Loucy (cell line): Measurements from ENCODE around the gene LEP.

Source experiments
- H2AFZ ChIP-seq: fragments of 200-600 bp; sonication (generic); 2 replicates; pipeline ENCODE4 v1.6.0; 2016; ENCODE audit warnings: antibody characterized with exemption, mild to moderate bottlenecking, low read length, moderate library complexity
- H3F3A ChIP-seq: fragments of 200-600 bp; 2 replicates; pipeline ENCODE4 v1.6.0; 2016; ENCODE audit warnings: antibody characterized with exemption, low read depth, mild to moderate bottlenecking
- H3K27me3 ChIP-seq: fragments of 200-600 bp; sonication (generic); 2 replicates; pipeline ENCODE4 v1.6.1; 2014; ENCODE audit warnings: low read length, mild to moderate bottlenecking; ENCODE audit not compliant: insufficient read depth, poor library complexity, severe bottlenecking
- H3K36me3 ChIP-seq: fragments of 200-600 bp; sonication (generic); 2 replicates; pipeline ENCODE4 v1.6.1; 2016; ENCODE audit warnings: low read length; ENCODE audit not compliant: insufficient read depth
- H3K4me1 ChIP-seq: fragments of 200-600 bp; sonication (generic); 2 replicates; pipeline ENCODE4 v1.5.1; 2014; ENCODE audit warnings: low read length, mild to moderate bottlenecking; ENCODE audit not compliant: insufficient read depth, poor library complexity, severe bottlenecking
- H3K4me2 ChIP-seq: fragments of 200-600 bp; sonication (generic); 2 replicates; pipeline ENCODE4 v1.6.0; 2014; ENCODE audit warnings: antibody characterized with exemption, low read length, low read depth, mild to moderate bottlenecking; ENCODE audit not compliant: poor library complexity, severe bottlenecking
- H3K4me3 ChIP-seq: fragments of 200-600 bp; sonication (generic); 2 replicates; pipeline ENCODE4 v1.5.1; 2014; ENCODE audit warnings: low read length, mild to moderate bottlenecking, mixed read lengths; ENCODE audit not compliant: poor library complexity, severe bottlenecking
- H3K79me2 ChIP-seq: fragments of 200-600 bp; sonication (generic); 2 replicates; pipeline ENCODE4 v1.6.1; 2014; ENCODE audit warnings: low read length; ENCODE audit not compliant: insufficient read depth
- H3K9ac ChIP-seq: fragments of 200-600 bp; sonication (generic); 2 replicates; pipeline ENCODE4 v1.6.0; 2014; ENCODE audit warnings: mild to moderate bottlenecking, low read depth, low read length, moderate library complexity; ENCODE audit not compliant: poor library complexity, severe bottlenecking
- H3K9me2 ChIP-seq: fragments of 200-600 bp; sonication (generic); replicated peaks from 2 replicates; pipeline ENCODE4 v1.6.1; 2016; ENCODE audit warnings: low read depth, low read length, mixed read lengths
- H3K9me3 ChIP-seq: fragments of 200-600 bp; sonication (generic); 2 replicates; pipeline ENCODE4 v1.6.1; 2014; ENCODE audit warnings: mild to moderate bottlenecking, antibody characterized with exemption, low read length, low read depth; ENCODE audit not compliant: insufficient read depth
- H4K20me1 ChIP-seq: fragments of 200-600 bp; sonication (generic); 2 replicates; pipeline ENCODE4 v1.6.0; 2014; ENCODE audit warnings: antibody characterized with exemption, low read length, mild to moderate bottlenecking; ENCODE audit not compliant: insufficient read depth, poor library complexity, severe bottlenecking
- EZH2phosphoT487 ChIP-seq: fragments of 200-600 bp; IDR thresholded peaks from 2 replicates; pipeline ENCODE4 v1.6.1; 2018; ENCODE audit warnings: antibody characterized with exemption, mild to moderate bottlenecking, moderate library complexity, borderline replicate concordance
- TF ChIP-seq, protein P1 (sequence below): fragments of 200-600 bp; sonication (generic); conservative IDR thresholded peaks from 2 replicates; pipeline ENCODE4 v1.5.1; 2014; ENCODE audit warnings: mild to moderate bottlenecking, antibody characterized with exemption, low read length

Gene LEP

DNA sequence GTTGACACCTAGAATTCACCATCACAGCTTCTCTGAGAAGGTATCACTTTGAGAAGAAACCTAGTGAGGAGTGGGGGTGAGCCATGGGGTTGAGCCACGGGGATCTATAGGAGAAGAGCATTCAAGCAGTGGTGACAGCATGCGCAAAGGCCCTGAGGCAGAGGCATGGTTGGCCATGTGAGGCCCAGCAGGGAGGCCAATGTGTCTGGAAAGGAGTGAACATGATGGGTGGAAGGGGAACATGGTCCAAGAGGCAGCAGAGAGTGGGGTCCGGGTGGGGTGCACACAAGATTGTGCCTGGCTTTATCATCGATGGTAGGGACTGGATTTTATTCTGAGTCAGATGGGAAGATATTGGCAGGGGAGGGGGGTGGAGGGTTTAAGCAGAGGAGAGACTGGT is 36.0 kb upstream of the LEP start:
- Histone ChIP-seq H3K9ac (no peak overlapping the region), H4K20me1 (no peaks in the 10 kb centered on the region), H3K9me3 (no peaks in the 10 kb centered on the region), H3K79me2 (no peaks in the 10 kb centered on the region), H3K36me3 (no peaks in the 10 kb centered on the region), H2AFZ (no peak overlapping the region), H3K4me1 (no peaks in the 10 kb centered on the region), H3K27me3 (no peaks in the 10 kb centered on the region), H3K4me2 (no peak overlapping the region), H3K9me2 (no peaks in the 10 kb centered on the region), H3F3A (no peaks in the 10 kb centered on the region), H3K4me3 (no peak overlapping the region)
- TF ChIP-seq EZH2phosphoT487 = no peak
- TF ChIP-seq, protein P1, sequence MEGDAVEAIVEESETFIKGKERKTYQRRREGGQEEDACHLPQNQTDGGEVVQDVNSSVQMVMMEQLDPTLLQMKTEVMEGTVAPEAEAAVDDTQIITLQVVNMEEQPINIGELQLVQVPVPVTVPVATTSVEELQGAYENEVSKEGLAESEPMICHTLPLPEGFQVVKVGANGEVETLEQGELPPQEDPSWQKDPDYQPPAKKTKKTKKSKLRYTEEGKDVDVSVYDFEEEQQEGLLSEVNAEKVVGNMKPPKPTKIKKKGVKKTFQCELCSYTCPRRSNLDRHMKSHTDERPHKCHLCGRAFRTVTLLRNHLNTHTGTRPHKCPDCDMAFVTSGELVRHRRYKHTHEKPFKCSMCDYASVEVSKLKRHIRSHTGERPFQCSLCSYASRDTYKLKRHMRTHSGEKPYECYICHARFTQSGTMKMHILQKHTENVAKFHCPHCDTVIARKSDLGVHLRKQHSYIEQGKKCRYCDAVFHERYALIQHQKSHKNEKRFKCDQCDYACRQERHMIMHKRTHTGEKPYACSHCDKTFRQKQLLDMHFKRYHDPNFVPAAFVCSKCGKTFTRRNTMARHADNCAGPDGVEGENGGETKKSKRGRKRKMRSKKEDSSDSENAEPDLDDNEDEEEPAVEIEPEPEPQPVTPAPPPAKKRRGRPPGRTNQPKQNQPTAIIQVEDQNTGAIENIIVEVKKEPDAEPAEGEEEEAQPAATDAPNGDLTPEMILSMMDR = no peak

DNA sequence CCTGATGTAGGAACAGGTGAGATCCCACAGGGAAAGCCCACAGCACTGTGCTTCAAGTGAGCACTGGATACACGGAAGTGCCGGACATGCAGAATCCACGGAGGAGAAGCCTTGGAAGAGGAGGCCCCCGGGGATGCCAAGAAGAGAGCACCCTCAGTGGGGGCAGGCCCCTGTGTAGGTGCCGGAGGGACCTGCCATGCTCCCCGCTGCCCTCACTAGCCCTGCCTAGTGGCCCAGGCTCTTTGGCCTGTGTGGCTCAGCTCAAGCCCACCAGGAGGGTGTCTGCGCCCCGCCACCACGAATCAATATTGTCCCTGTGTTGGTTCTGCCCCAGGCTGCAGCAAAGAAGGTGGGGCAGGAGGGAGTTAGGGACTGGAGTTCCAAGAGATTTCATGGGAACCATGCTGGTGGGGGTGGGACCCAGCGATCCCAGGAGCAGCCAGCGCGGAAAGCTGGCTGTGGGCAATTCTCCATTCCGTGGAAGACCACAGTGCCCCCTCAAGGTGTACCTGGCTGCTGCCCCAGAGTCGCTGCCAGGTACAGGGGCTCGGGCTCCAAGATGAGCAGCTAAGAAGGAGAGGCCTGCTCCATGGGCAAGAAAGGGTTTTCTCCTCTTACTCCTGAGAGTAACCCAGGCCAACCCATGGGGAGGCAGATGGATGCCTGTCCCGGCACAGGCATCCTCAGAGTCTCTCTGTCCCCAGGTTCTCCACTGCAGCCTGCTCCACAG is 34.9 kb upstream of the LEP start:
- no peaks in the 10 kb centered on the region for H3K27me3 ChIP-seq
- no peaks in the 10 kb centered on the region for H3K36me3 ChIP-seq
- no peaks in the 10 kb centered on the region for H3K4me1 ChIP-seq

DNA sequence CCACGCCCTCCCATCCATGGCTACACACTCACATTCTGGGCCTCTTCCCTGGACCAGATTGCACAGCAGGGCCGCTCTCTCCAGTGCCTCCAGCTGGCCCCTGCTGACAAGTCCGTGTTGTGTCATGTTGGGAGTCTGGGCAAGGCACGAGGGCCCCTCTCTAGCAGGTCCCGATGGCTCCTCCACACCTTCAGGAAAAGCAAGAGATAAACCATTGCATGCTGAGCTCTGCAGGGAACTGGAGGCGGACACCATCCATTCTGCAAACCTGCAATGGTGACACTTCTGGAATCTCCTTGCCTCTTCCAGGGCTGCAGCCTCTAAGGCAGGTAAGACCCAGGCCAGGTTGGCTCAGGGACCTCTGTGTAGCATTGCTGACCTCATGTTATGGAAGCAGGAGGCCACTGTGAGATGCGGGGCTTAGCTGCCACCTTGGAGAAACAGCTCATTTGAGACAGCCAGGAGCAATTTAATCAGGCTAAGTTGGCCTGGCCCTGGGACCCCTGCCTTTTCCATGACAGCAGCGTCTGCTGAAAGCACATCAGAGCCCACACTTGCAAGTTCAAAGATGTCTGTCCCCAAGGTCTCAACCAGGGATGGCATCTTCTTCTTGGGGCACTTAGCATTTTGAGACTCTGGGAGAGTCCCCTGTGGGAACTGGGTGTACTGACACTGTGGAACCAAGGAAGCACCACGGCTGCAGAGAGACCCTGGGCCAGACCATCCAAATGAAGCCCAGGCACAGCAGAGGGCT is 34.2 kb upstream of the LEP start:
- H3K4me3 ChIP-seq = no peak overlapping the region
- TF ChIP-seq, protein P1 = no peak
- no peak for TF ChIP-seq EZH2phosphoT487
- H4K20me1 ChIP-seq = no peaks in the 10 kb centered on the region
- no peaks in the 10 kb centered on the region for H3F3A ChIP-seq
- H2AFZ ChIP-seq = no peak overlapping the region
- H3K36me3 ChIP-seq = no peaks in the 10 kb centered on the region
- H3K9me3 ChIP-seq = no peaks in the 10 kb centered on the region
- H3K9me2 ChIP-seq = no peaks in the 10 kb centered on the region
- H3K27me3 ChIP-seq = no peaks in the 10 kb centered on the region
- no peak overlapping the region for H3K9ac ChIP-seq
- no peaks in the 10 kb centered on the region for H3K79me2 ChIP-seq
- H3K4me1 ChIP-seq = no peaks in the 10 kb centered on the region
- H3K4me2 ChIP-seq = no peak overlapping the region

More for the DNA sequence above, 34.9 kb upstream of the LEP start:
- TF ChIP-seq, protein P1 = no peak
- no peak for TF ChIP-seq EZH2phosphoT487
- H3K9me3 ChIP-seq = no peaks in the 10 kb centered on the region
- H4K20me1 ChIP-seq = no peaks in the 10 kb centered on the region
- H3F3A ChIP-seq = no peaks in the 10 kb centered on the region
- H3K4me3 ChIP-seq = no peak overlapping the region
- no peaks in the 10 kb centered on the region for H3K79me2 ChIP-seq
- H3K9me2 ChIP-seq = no peaks in the 10 kb centered on the region
- no peak overlapping the region for H2AFZ ChIP-seq
- H3K4me2 ChIP-seq = no peak overlapping the region
- H3K9ac ChIP-seq = no peak overlapping the region
